ENCODE results near the gene SPTBN5.

SPTBN5 gene

DNA sequence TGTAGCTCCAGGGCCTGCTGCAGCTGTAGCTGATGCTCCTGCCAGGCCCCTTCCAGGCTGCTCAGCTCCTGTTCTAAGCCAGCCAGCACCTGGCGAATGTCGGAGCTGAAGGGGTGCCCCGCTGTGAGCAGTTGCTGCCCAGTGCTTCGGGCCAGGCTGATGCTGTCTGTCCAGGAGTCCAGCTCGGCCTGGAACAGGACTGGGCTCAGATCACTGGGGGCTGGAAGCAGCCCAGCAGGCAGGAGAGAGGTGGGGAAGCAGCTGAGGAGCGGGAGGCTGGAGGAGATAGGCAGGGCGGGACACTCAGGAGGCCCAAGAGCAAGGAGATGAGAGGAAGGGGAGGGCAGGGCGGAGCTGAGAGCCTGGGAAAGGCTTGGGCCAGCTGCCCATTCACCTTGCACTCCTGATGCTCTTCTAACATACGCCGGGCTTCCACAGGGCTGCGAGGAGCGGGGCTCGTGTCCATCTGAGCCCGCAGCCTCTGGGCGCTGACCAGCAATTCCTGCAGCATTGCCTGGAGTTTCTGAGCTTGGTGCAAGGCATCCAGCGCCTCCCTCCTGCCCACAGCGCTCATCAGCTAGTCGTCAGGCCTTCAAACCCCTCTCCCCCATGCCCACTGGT lies 32.0 kb downstream of the SPTBN5 start:
- no peak for DNase-seq

GRCh38 chr15:41860049-41860828 lies 33.6 kb downstream of the SPTBN5 start:
- DNase-seq, result no peak

DNA sequence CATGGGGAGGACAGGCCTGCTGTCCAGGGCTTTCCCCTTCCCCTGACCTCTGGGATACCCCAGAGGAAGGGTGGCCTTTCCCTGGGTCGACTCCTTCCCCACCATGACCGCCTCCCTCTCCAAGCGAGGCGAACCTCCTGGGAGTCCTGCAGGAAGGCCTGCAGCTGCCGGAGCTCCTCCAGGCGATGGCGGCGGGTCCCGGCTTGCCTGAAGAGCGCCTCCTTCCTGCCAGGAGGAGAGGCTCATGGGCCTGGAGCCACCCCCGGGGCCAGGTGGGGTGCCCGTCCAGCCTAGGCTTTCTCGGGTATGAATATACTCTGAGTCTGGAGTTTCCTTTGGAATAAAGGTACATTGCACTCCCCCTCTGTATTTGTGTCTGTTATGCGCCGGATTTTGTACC lies 35.1 kb downstream of the SPTBN5 start:
- no peak for DNase-seq

- DNase-seq, result no peak
Measured at GRCh38 chr15:41857316-41857715, 36.5 kb downstream of the SPTBN5 start.

GRCh38 chr15:41856716-41857115 lies 37.1 kb downstream of the SPTBN5 start:
- DNase-seq, result no peak

GRCh38 chr15:41856262-41856661 lies 37.6 kb downstream of the SPTBN5 start:
- DNase-seq, result no peak

DNA sequence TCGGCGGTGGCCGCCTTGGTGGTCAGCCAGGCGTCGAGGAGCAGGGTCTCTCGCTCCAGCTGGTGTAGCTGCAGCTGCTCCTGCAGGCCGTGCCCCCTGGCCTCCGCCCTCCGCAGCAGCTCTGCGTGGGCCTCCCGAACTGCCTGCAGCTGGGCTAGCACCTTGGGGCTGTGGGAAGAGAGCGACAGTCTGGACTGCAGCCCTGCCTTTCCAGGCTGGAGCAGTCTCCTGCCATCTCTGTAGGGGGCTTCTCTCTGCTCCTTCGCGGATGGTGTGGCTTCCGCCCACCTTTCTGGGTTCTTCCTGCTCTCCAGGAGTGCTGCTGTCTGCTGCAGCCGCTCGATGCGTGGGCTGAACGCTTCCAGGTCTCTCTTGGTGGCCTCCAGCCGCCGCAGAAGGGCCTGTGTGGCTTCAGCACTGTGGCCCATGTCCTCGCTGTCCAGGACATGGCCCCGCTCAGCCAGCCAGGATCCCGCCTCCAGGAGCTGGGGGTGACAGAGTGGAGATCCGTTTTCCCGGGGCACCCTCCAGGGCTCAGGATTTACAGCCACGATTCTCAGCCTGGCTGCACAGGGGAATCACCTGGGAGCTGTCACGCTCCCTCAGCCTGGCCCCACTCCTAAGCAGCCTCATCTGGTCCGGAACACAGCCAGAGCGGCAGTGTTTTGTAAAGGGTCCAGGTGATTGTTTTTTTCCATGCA lies 38.4 kb downstream of the SPTBN5 start:
- no peak for DNase-seq

- no peak for DNase-seq
Measured at GRCh38 chr15:41854443-41854842, 39.4 kb downstream of the SPTBN5 start.

DNA sequence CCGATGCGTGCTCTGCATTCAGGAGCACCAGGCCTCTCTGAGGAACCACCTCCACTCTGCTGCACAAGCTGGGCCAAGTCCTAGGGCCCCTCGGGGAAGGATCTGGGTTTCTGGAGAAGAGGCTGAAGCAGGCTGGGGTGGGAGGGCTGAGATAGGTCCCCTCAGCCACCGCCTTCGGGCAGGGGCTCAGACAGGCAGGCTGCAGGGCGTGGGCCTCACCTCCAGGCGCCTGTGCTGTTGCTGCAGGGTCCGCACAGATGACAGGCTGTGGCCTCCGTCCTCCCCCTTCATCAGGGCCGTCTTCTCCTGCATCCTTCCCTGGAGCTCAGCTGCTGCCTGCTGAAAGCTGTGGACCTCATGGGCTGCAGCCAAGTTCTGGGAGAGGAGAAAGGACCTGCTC lies 40.0 kb downstream of the SPTBN5 start:
- no peak for DNase-seq

DNA sequence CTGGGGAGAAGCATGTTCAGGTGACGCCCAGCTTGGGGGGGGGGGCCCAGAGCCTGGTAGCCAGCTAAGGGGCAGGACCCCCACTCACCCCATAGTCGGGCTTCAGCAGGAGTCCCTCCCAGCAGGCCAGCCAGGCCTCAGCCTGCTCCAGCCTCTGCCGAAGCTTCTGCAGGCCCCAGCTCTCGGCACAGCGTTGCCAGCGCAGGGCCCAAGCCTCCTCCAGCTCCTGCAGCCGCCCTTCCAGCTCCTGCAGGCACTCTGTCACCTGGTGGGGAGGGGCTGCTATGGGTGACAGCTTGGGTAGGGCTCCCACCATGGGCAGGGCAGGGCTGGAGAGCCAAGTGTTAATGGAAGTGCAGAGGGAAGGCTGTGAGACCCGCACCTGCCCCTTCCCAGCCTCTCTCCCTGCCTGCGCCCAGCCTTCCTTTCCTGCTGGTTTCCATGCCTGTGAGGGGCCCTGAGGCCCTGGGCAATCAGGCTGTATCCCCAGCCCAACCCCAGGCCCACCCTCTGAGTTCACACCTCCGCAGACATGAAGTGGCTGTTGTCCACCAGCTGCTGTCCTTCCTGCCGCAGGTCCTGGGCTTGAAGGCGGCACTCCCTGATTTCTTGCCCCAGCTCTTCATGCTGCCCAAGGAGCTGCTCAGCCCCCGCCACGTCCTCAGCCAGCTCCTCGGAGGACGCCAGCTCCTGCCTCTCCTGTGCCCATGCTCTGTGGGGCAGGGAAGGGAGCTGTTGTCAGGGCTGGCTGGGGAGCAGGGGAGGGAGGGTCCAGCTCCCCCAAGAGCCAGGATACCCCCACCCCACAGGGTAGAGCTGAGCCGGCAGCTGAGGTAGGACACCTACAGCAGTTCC lies 40.9 kb downstream of the SPTBN5 start:
- DNase-seq, result no peak

DNA sequence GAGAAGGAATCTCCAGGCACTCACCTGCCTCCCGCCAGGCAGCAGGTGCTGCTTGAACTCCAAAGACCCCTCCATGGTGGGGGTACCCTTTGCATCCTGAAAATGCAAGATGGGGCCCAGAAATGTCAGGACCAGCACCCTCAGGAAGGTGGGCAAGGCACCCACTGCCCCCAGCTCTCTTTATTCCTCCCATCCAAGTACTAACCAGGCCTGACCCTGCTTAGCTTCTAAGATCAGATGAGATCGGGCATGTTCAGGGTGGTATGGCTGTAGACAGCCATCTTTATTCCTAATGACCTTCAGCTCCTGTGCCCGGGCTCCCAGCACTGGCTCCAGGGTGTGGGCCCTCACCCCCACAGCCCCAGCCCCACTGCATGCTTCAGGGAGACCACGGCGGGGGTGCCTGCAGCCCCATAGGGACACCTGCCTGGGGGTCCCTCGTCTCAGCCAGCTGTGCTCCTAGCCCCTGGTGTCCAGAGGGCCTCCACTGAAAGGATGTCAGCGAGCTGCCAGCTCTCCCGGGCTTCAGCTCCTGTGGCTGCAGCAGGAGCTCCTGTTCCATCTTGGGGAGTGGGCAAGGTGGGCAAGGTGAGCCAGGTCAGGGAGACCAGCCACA lies 42.0 kb downstream of the SPTBN5 start:
- DNase-seq, result no peak

DNA sequence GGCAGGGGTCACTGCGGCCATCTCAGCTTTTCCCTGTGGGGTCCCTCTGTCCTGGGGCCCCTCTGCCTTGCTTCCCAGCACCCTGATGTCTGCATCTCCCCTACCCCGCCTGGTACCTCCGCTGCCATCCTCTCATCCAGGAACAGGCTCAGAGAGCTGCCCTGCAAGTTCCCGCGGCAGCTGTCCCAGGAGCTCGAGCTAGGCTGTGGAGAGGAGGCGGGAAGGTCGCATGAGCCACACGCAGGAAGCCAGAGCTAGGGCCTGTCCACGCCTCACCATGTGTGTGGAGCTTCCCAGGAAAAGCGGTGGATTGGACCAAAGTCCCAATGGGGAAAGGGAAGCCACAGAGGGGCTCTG lies 42.7 kb downstream of the SPTBN5 start:
- no peak for DNase-seq

DNA sequence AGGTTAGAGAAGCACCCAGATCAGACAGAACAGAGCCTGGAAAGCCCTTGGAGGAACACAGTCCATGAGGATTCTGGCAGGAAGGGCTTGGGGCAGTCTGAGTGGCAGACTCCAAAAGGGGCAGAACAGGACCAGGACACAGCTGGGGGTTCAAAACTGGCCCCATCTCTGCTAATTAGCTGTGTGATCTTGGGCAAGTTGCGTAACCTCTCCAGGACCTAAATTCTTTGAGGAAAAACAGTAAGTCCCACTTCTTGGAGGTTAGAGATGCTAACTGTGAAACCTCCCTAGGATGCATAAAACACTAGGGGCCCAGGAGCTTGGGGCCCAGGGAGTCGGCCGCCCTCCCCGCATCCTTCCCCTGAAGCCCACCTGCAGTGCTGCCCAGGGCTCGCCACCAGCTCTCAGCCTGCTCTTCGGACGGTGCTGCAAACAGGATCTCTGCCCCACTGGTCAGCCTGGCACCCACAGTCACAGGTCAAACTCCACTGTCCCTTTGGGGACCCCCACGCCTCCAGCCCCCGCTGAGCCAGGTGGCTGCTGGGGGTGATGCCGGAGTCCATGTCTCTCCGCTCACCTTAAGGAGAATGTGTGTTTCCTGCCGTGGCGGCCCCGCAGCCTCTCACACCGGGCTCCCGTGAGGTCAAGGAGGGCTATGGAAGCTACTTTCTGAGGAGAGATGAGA lies 43.2 kb downstream of the SPTBN5 start:
- DNase-seq, result no peak

GRCh38 chr15:41849861-41850260 lies 44.0 kb downstream of the SPTBN5 start:
- no peak for DNase-seq

- DNase-seq, result no peak
Measured at GRCh38 chr15:41849204-41849603, 44.6 kb downstream of the SPTBN5 start.

DNA sequence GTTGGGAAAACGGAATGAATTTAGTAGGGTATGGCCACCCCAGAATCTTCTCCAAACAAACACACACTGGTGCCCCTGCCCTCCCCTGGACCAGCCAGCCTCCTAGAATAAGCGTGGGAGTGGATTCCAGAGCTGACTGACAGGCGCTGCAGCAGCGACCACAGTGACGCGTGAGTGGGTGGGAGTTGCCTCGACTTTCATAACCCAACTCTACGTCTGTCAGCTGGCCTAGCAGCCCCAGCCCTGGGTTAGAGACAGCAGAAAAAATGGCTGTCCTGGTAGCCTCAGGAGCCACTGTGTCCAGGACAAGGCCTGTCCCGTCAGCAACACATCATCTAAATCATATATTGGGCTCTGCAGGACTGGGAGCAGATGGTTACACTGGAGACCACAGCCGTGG lies 45.2 kb downstream of the SPTBN5 start:
- peak; percentile 45 for DNase-seq

DNA sequence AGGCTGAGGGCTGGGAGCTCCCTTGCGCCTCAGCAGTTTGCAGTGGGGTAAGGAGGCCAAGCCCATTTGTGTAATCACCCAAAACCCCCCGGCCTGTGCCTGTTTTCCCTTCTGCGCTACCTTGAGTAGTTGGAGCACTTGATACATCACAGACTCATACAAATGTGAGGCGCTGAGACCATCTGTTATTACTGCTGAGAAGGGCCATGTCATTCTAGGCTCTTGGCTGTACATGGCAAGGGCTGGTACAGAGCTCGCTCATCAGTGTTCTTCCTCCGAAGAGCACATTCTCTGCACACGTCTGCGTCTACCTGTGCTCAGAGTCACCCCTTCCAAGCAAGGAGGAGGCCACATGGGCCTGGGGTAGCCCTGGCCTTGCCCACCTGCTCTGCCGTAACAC lies 45.9 kb downstream of the SPTBN5 start:
- DNase-seq, result no peak

DNA sequence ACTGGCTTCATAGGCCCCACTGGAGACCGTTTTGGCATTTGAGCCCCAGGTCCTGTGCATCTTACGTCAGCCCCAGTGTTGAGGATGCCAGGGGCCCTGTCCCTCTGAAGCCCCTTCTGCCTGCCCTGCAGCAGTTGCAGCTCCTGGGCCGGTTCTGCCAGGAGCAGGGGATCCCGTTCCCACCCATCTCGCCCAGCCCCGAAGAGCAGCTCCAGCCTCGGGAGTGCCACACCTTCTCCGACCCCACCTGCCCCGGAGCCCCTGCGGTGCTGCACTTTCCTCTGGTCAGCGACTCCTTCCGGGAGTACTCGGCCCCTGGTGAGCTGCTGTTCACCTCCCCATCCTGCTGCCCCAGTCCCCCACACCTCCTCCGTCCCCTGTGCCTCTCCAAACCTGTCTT lies 46.6 kb downstream of the SPTBN5 start:
- DNase-seq, result no peak

DNA sequence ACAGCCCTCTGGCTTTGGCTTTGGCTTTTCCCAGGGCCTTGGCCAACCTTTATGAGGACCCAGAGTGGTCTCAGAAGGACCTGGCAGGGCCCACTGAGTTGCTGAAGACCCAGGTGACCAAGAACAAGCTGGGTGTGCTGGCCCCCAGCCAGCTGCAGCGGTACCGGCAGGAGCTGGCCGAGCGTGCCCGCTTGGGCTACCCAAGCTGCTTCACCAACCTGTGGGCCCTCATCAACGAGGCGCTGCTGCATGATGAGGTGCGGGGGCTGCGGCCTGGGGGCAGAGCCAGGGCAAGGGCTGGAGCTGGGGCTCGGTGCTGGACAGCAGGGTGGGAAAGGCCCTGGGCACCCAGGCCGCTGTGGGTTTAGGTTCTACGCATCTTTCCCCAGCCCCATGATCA lies 49.0 kb downstream of the SPTBN5 start:
- DNase-seq, result no peak

- DNase-seq, result no peak
Measured at GRCh38 chr15:41843571-41843970, 50.3 kb downstream of the SPTBN5 start.

DNA sequence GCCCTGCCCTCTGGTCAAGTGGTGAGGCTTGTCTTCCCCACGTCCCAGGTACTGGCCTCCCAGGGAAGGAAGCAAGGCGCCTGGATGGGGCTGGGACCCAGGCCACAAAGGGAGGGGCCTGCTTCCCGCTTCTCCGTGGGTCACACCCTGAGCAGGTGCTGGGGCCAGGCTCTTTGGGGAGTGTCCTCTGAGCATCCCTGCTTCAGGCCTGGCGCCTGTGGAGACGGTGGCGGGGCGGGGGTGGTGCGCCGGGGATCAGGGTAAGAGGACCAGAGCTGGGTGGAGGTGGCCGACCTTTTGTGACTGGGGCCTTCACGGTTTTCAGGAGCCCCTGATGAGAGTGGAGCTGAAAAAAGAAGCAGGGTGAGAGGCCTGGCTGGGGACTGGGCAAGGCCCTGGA lies 51.6 kb downstream of the SPTBN5 start:
- DNase-seq, result no peak

GRCh38 chr15:41841131-41841530 lies 52.7 kb downstream of the SPTBN5 start:
- DNase-seq, result no peak
